MM.1S (cell line): Measurements from ENCODE around the gene LRRC43.

Experiments
- DNase-seq: peaks from one replicate; pipeline ENCODE4 v3.0.0-alpha.2; 2015
- H2AFZ ChIP-seq: fragments of 300-600 bp; sonication (generic); 2 replicates; pipeline ENCODE4 v1.6.0; 2016; ENCODE audit warnings: antibody characterized with exemption, low read length
- H3F3A ChIP-seq: fragments of 300-600 bp; sonication (generic); 2 replicates; pipeline ENCODE4 v1.6.1; 2016; ENCODE audit warnings: mild to moderate bottlenecking, antibody characterized with exemption, low read length, moderate library complexity, mixed read lengths; ENCODE audit not compliant: insufficient read depth
- H3K27ac ChIP-seq: fragments of 300-600 bp; sonication (generic); 2 replicates; pipeline ENCODE4 v1.5.1; 2016; ENCODE audit warnings: mild to moderate bottlenecking, low read length
- H3K27me3 ChIP-seq: fragments of 300-600 bp; sonication (generic); replicated peaks from 2 replicates; pipeline ENCODE4 v1.6.0; 2016; ENCODE audit warnings: low read length; ENCODE audit not compliant: insufficient read depth
- H3K36me3 ChIP-seq: fragments of 300-600 bp; sonication (generic); replicated peaks from 2 replicates; pipeline ENCODE4 v1.6.1; 2016; ENCODE audit warnings: mild to moderate bottlenecking, low read length, mixed read lengths; ENCODE audit not compliant: insufficient read depth
- H3K4me1 ChIP-seq: fragments of 300-600 bp; sonication (generic); 2 replicates; pipeline ENCODE4 v1.6.1; 2016; ENCODE audit warnings: low read length, mixed read lengths
- H3K4me2 ChIP-seq: fragments of 300-600 bp; sonication (generic); 2 replicates; pipeline ENCODE4 v1.6.0; 2016; ENCODE audit warnings: low read depth, low read length
- H3K4me3 ChIP-seq: fragments of 300-600 bp; sonication (generic); 2 replicates; pipeline ENCODE4 v1.5.1; 2016; ENCODE audit warnings: low read length, mixed read lengths
- H3K79me2 ChIP-seq: fragments of 300-600 bp; sonication (generic); 2 replicates; pipeline ENCODE4 v1.6.1; 2016; ENCODE audit warnings: mixed run types, low read length, mixed read lengths
- H3K9ac ChIP-seq: fragments of 300-600 bp; sonication (generic); 2 replicates; pipeline ENCODE4 v1.6.1; 2016; ENCODE audit warnings: low read length, mixed read lengths
- H3K9me2 ChIP-seq: fragments of 300-600 bp; sonication (generic); replicated peaks from 2 replicates; pipeline ENCODE4 v1.6.1; 2016; ENCODE audit warnings: mild to moderate bottlenecking, low read length, mixed read lengths; ENCODE audit not compliant: insufficient read depth
- H3K9me3 ChIP-seq: fragments of 300-600 bp; sonication (generic); replicated peaks from 2 replicates; pipeline ENCODE4 v1.6.1; 2016; ENCODE audit warnings: mild to moderate bottlenecking, low read length, mixed read lengths; ENCODE audit not compliant: insufficient read depth
- H4K20me1 ChIP-seq: fragments of 300-600 bp; sonication (generic); 2 replicates; pipeline ENCODE4 v1.6.1; 2016; ENCODE audit warnings: mild to moderate bottlenecking, low read length, moderate library complexity, mixed read lengths; ENCODE audit not compliant: insufficient read depth
- CTCF ChIP-seq: fragments of 300-600 bp; sonication (generic); IDR thresholded peaks from 2 replicates; pipeline ENCODE4 v1.5.1; 2016; ENCODE audit warnings: antibody characterized with exemption, low read length, mixed read lengths
- EZH2 ChIP-seq: fragments of 300-600 bp; sonication (generic); optimal IDR thresholded peaks from 2 replicates; pipeline ENCODE3; 2017; ENCODE audit warnings: low read depth, mild to moderate bottlenecking, antibody characterized with exemption, low read length, mixed read lengths
- EZH2phosphoT487 ChIP-seq: fragments of 300-600 bp; sonication (generic); IDR thresholded peaks from 2 replicates; pipeline ENCODE4 v1.6.1; 2018; ENCODE audit warnings: antibody characterized with exemption, low read length

LRRC43 gene

GRCh38 chr12:122204167-122205052 lies 21.5 kb downstream of the LRRC43 start:
- H3K4me1 ChIP-seq = no peaks in the 10 kb centered on the region
- no peaks in the 10 kb centered on the region for H3K9me3 ChIP-seq
- H3K79me2 ChIP-seq = no peaks in the 10 kb centered on the region
- no peak for DNase-seq
- H4K20me1 ChIP-seq = no peaks in the 10 kb centered on the region
- no peak overlapping the region for H3K9ac ChIP-seq
- no peak overlapping the region for H2AFZ ChIP-seq
- no peak overlapping the region for H3K4me3 ChIP-seq
- no peaks in the 10 kb centered on the region for H3K36me3 ChIP-seq
- H3K4me2 ChIP-seq = no peak overlapping the region
- TF ChIP-seq CTCF = no peak
- no peak for TF ChIP-seq EZH2
- no peak for TF ChIP-seq EZH2phosphoT487
- H3K27ac ChIP-seq = no peak overlapping the region
- no peaks in the 10 kb centered on the region for H3K27me3 ChIP-seq
- no peaks in the 10 kb centered on the region for H3K9me2 ChIP-seq
- H3F3A ChIP-seq = no peaks in the 10 kb centered on the region

- no peaks in the 10 kb centered on the region for H3K79me2 ChIP-seq
- H3K27ac ChIP-seq = no peak overlapping the region
- H3K9me3 ChIP-seq = no peaks in the 10 kb centered on the region
- H3K4me1 ChIP-seq = no peaks in the 10 kb centered on the region
- H3K4me2 ChIP-seq = no peak overlapping the region
- H2AFZ ChIP-seq = no peak overlapping the region
- DNase-seq = no peak
- TF ChIP-seq EZH2 = no peak
- H3F3A ChIP-seq = no peaks in the 10 kb centered on the region
- H3K27me3 ChIP-seq = no peaks in the 10 kb centered on the region
- H3K9ac ChIP-seq = no peak overlapping the region
- H3K9me2 ChIP-seq = no peaks in the 10 kb centered on the region
- no peaks in the 10 kb centered on the region for H3K36me3 ChIP-seq
- no peaks in the 10 kb centered on the region for H4K20me1 ChIP-seq
- no peak overlapping the region for H3K4me3 ChIP-seq
These were observed 22.4 kb downstream of the LRRC43 start for GRCh38 chr12:122205053-122205925.

- no peaks in the 10 kb centered on the region for H3K4me1 ChIP-seq
- no peaks in the 10 kb centered on the region for H3K27me3 ChIP-seq
- H3K36me3 ChIP-seq = no peaks in the 10 kb centered on the region
- H3K4me3 ChIP-seq = no peak overlapping the region
- no peaks in the 10 kb centered on the region for H3K9me2 ChIP-seq
- H3K9ac ChIP-seq = no peak overlapping the region
- H3K9me3 ChIP-seq = no peaks in the 10 kb centered on the region
- DNase-seq = no peak
- no peak overlapping the region for H3K27ac ChIP-seq
- TF ChIP-seq EZH2 (no peak), EZH2phosphoT487 (no peak), CTCF (no peak)
- no peak overlapping the region for H2AFZ ChIP-seq
- no peak overlapping the region for H3K4me2 ChIP-seq
- no peaks in the 10 kb centered on the region for H3F3A ChIP-seq
- no peaks in the 10 kb centered on the region for H4K20me1 ChIP-seq
- H3K79me2 ChIP-seq = no peaks in the 10 kb centered on the region
These were observed 23.4 kb downstream of the LRRC43 start for GRCh38 chr12:122206111-122206881.
